Ovary (tissue), 9 donors: ENCODE results near the gene C12orf50. TPM values are rescaled to one million over a fixed set of nuclear protein-coding genes. Genes with fewer than 3 reads are reported as not detected.

ENCODE experiments used
- DNase-seq, 5 donors: peaks; one replicate each; pipeline ENCODE4 v3.0.0-alpha.2; 2019 to 2020
- H3K27ac ChIP-seq, 2 donors: fragments of 200-600 bp; one replicate each; pipeline versions ENCODE4 v1.5.1 to v1.8.0; 2019 to 2022
- H3K27me3 ChIP-seq: fragments of 200-600 bp; one replicate; pipeline ENCODE4 v1.8.0; 2022
- H3K36me3 ChIP-seq: fragments of 200-600 bp; sonication (generic); one replicate; pipeline ENCODE4 v1.5.1; 2019
- H3K4me1 ChIP-seq: one replicate; pipeline ENCODE4 v1.8.1; 2013; ENCODE audit warnings: mild to moderate bottlenecking, moderate library complexity; ENCODE audit not compliant: insufficient read depth
- H3K4me3 ChIP-seq: fragments of 200-600 bp; sonication (generic); one replicate; pipeline ENCODE4 v1.5.1; 2017
- H3K9me3 ChIP-seq, 2 donors: fragments of 200-600 bp in 1 of 2; sonication (generic) in 1 of 2; one replicate each; pipeline versions ENCODE4 v1.5.1 to v1.8.1; 2013 to 2019; ENCODE audit warnings: mild to moderate bottlenecking in 1 of 2, moderate library complexity in 1 of 2
- CTCF ChIP-seq, 3 donors: fragments of 450-650 bp in 2 of 3; fragments of 200-600 bp in 1 of 3; IDR thresholded peaks; one replicate each; pipeline versions ENCODE4 v1.5.1 to v1.8.0; 2016 to 2022; ENCODE audit warnings: antibody characterized with exemption in 3 of 3, mild to moderate bottlenecking in 1 of 3
- EP300 ChIP-seq: sonication (generic); formaldehyde crosslinking; IDR thresholded peaks from one replicate; pipeline ENCODE4 v1.6.1; 2017; ENCODE audit warnings: antibody characterized with exemption
- POLR2A ChIP-seq: fragments of 450-650 bp; IDR thresholded peaks from one replicate; pipeline ENCODE4 v1.6.1; 2017; ENCODE audit warnings: antibody characterized with exemption, mild to moderate bottlenecking, moderate library complexity
- WGBS, 3 donors: extraction: QIAGEN DNeasy Blood & Tissue Kit in 1 of 3; methylation state at CpG; one replicate each; pipeline versions ENCODE4 v1.1.5 to v1.1.7; 2013 to 2017; 5-methylcytosine and 5-hydroxymethylcytosine counted together
- intact Hi-C, 4 donors: fragments of 100-400 bp; cut with DNase I; formaldehyde crosslinking; loops; one replicate each; pipeline versions ENCODE4 v1.11.0 to v1.15.1; 2022 to 2023
- polyA plus RNA-seq, 2 donors: library from polyadenylated mRNA; stranded (reverse); fragments of 200-250 nt in 1 of 2; fragments of 350-450 nt in 1 of 2; fragmentation: Illumina TruSeq in 1 of 2; extraction: RNeasy Lipid Tissue Mini Kit (QIAGEN cat#74804) in 1 of 2; gene quantifications; one replicate each; pipeline ENCODE4 v1.2.3, GENCODE V29; 2013 to 2014
- total RNA-seq, 7 donors: library from RNA; depleted of rRNA in 2 of 7; stranded (reverse); fragments of >200 nt in 2 of 7; fragmentation: NEBNext Ultra II Directional in 3 of 7; extraction: Animal tissue kit (Norgen Biotek cat#: 25700) in 3 of 7; gene quantifications; one replicate each; pipeline versions ENCODE4 v1.1.0 to v1.2.4, GENCODE V29; 2016 to 2023
- donor health status: DM: no; HTN: no; CAD: no; lungs with moderate emphysema.
- donor health status: DM: no; HTN: no; CAD: no.
- donor health status: Bipolar disorder and iron deficiency.
- donor health status: DM: yes; HTN: yes; CAD: no.
- donor health status: DM: no; HTN: no; CAD: no.
- donor health status: DM: yes; HTN: yes; CAD: no.

C12orf50 gene
- total and polyA plus RNA-seq, 9 donors = 0.07 to 0.28 (median 0.20) TPM; not detected in 4

- no peaks in the 10 kb centered on the region for H3K27me3 ChIP-seq
- no peak for DNase-seq
- no peaks in the 10 kb centered on the region for H3K36me3 ChIP-seq
- no peak overlapping the region for H3K4me3 ChIP-seq
- H3K27ac ChIP-seq = no peak overlapping the region
- TF ChIP-seq CTCF (IDR thresholded peaks at IDR 0.05) = no peak
- no peak for TF ChIP-seq EP300
- TF ChIP-seq POLR2A = no peak
- intact Hi-C loops = no loop called here
- no peaks in the 10 kb centered on the region for H3K4me1 ChIP-seq
- H3K9me3 ChIP-seq = no peaks in the 10 kb centered on the region
- WGBS, 3 donors = 1 to 2% (median 1%) methylated on average over 3 of the region's 3 CpGs
Measured at GRCh38 chr12:87953256-87953860, 75.8 kb downstream of the C12orf50 start.

- WGBS, 3 donors = 64 to 68% (median 67%) methylated on average over 5 of the region's 5 CpGs
- Histone ChIP-seq H3K9me3 (no peaks in the 10 kb centered on the region), H3K4me3 (no peak overlapping the region), H3K36me3 (no peaks in the 10 kb centered on the region), H3K27ac (no peak overlapping the region), H3K4me1 (no peaks in the 10 kb centered on the region), H3K27me3 (no peaks in the 10 kb centered on the region)
- DNase-seq = no peak
- TF ChIP-seq POLR2A (no peak), CTCF (IDR thresholded peaks at IDR 0.05) (no peak), EP300 (no peak)
- intact Hi-C loops = no loop called here
Measured at GRCh38 chr12:87952850-87953249, 76.4 kb downstream of the C12orf50 start.

GRCh38 chr12:87952223-87952622 is 77.0 kb downstream of the C12orf50 start:
- H3K27ac ChIP-seq = no peak overlapping the region
- no peak for DNase-seq
- H3K36me3 ChIP-seq = no peaks in the 10 kb centered on the region
- TF ChIP-seq POLR2A (no peak), CTCF (IDR thresholded peaks at IDR 0.05) (no peak), EP300 (no peak)
- WGBS, 3 donors = 81 to 84% (median 82%) methylated on average over 2 of the region's 2 CpGs
- no peaks in the 10 kb centered on the region for H3K4me1 ChIP-seq
- H3K27me3 ChIP-seq = no peaks in the 10 kb centered on the region
- no peak overlapping the region for H3K4me3 ChIP-seq
- no peaks in the 10 kb centered on the region for H3K9me3 ChIP-seq
- intact Hi-C loops = no loop called here

DNA sequence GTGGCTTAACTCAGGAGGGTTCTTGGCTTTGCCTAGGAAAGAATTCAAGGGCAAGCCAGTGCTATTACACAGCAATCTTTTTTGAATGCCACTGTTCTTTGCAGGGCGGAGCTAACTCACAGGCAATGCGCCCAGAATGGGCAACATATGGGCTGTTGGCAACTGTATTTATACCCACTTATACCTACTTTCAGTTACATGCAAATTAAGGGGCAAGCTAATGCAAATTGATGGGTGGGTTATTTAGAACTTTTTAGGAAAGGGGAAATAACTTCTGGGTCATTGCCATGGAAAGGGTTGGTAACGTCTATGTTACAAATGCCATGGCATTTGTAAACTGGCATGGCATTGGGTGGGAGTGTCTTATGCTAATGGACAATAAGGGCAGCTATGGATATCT is 85.4 kb downstream of the C12orf50 start:
- Histone ChIP-seq H3K4me3 (no peak overlapping the region), H3K27ac (no peak overlapping the region), H3K36me3 (no peaks in the 10 kb centered on the region), H3K4me1 (no peaks in the 10 kb centered on the region), H3K9me3 (no peaks in the 10 kb centered on the region), H3K27me3 (no peaks in the 10 kb centered on the region)
- WGBS, 3 donors = 78 to 94% (median 83%) methylated on average over 3 of the region's 3 CpGs
- no peak for TF ChIP-seq EP300
- TF ChIP-seq POLR2A = no peak
- no peak for TF ChIP-seq CTCF (IDR thresholded peaks at IDR 0.05)
- no peak for DNase-seq
- intact Hi-C loops = no loop called here
